GM12875 (cell line): ENCODE data around the gene ADGRF1.

Source experiments
- H3K4me3 ChIP-seq: one replicate; pipeline ENCODE4 v1.5.1; 2011; ENCODE audit warnings: low read depth, low read length, control low read depth
- TF ChIP-seq, protein P1 (sequence below): IDR thresholded peaks from 2 replicates; pipeline ENCODE4 v1.5.1; 2011; ENCODE audit warnings: low read depth, mild to moderate bottlenecking, control low read depth, inconsistent platforms, low read length, moderate library complexity, borderline replicate concordance; ENCODE audit not compliant: insufficient read depth

Gene ADGRF1

DNA sequence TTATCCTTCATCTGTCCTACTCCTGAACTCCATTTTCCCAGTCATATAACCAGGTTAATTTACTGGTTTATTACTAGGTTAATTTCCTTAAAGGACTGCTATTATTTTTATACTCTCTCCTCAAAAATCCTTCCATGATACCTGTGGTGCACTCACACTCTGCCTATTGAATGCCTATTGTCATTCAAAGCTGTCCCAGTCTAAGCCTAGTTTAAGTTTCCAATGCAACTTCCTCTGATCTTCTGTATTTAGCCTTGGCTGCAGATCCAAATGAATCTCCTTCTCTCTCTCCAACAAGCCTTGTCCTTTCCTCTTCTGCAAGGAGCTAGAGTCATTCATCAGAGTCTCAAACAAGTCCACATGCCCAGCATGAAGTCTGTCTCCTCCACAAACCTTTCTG, 79.1 kb downstream of the ADGRF1 start:
- TF ChIP-seq, protein P1, sequence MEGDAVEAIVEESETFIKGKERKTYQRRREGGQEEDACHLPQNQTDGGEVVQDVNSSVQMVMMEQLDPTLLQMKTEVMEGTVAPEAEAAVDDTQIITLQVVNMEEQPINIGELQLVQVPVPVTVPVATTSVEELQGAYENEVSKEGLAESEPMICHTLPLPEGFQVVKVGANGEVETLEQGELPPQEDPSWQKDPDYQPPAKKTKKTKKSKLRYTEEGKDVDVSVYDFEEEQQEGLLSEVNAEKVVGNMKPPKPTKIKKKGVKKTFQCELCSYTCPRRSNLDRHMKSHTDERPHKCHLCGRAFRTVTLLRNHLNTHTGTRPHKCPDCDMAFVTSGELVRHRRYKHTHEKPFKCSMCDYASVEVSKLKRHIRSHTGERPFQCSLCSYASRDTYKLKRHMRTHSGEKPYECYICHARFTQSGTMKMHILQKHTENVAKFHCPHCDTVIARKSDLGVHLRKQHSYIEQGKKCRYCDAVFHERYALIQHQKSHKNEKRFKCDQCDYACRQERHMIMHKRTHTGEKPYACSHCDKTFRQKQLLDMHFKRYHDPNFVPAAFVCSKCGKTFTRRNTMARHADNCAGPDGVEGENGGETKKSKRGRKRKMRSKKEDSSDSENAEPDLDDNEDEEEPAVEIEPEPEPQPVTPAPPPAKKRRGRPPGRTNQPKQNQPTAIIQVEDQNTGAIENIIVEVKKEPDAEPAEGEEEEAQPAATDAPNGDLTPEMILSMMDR, result no peak
- no peak overlapping the region for H3K4me3 ChIP-seq

DNA sequence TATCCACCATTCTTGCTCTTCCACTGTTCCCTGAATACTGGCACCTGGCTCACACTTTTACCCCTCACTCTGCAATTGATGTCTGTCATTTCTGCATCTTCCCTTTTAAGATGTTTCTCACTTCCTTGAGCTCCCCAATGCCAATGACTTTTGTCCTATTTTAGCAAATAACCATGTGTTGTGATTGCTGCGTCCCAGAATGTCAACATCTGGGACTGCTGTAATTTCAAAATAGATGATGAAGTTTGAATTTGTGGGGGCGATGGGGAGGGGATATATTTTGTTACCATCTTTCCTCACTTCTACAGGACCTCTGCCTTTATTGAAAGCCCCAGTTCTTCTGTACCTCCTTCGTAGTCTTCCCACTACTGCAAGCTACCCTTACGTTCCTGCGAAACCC, 80.4 kb downstream of the ADGRF1 start:
- no peak overlapping the region for H3K4me3 ChIP-seq
- TF ChIP-seq, protein P1, result no peak

DNA sequence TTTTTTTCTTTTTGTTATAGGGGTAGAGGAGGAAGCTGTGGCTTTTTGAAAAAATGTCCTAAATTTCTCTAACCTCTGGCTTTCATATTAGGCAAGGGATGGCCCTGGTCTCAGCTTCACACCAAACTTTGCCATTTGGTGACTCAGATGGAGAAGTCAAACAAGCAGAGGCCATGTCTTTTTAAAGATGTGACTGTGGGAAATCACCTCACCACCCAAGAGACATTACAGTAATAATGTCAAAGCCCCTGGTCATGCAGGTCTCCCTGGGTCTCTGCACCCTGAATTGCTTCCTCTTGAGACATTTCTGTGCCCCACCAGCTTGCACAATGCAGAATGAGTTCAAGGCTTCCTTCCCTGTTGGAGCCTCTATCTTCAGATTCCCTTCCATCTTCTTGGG, 80.9 kb downstream of the ADGRF1 start:
- H3K4me3 ChIP-seq, result no peak overlapping the region
- TF ChIP-seq, protein P1, result no peak

DNA sequence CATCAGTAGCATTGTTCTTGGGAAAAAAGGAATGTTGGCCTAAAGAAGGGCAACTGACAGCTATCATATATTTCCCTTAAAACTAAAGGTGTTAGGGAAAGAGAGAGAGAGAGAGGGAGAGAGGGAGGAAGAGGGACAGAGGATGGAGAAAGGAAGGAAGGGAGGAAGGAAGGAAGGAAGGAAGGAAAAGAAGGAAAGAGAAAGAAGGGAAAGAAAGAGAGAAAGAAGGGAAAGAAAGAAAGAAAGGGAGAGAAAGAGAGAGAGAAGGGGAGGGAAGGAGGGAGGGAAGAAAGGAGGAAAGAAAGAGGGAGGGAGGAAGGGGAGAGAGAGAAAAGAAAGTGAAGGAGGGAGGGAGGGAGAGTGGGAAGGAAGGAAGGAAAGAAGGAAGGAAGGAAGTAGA, 82.7 kb downstream of the ADGRF1 start:
- H3K4me3 ChIP-seq, result no peak overlapping the region
- TF ChIP-seq, protein P1, result no peak

DNA sequence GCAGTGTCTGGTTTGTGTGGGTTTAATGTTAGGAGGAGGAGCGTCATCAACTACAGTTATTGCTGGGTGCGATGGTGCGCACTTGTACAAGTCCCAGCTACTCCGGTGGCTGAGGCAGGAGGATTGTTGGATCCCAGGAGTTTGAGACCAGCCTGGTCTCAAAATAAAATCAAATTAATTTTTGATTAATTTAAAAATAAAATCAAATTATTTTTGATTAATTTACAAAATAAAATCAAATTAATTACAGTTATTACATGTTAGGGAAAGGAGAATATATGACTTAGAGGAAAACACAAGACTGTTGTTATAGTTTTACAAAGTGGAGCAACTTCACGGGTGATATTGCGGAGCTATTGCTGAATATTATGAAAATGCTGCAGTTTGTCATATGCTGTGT, 85.7 kb downstream of the ADGRF1 start:
- TF ChIP-seq, protein P1, result no peak
- H3K4me3 ChIP-seq, result no peak overlapping the region

DNA sequence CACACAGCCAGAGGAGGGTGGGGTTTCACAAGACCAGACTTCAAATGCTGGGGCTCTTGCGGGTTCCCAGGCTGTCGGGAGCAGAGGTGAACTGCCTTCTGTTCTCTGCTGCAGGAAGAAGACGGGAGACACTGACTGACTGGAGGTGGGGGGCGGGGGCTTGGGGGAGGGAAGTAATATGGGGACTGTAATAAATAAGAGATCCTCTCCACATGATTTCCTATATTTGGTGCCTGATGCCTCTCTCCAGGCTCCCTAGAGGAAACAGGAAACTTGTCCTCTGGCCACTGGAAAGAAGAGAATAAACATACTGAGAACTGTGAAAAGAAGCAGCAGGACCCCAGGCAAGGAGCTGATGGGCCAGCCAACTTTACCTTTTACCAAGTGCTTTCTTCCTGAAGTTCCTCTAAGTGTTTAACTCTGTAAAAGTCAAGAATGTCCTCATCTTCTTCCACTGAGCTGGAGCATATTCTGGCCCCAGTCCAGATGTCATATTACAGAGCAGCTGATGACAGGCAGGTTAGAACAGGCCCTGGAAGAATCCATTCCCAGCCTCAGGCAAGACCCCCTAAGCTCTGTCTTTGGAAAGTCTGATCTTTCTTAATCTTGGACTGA, 87.2 kb downstream of the ADGRF1 start:
- TF ChIP-seq, protein P1, result no peak
- no peak overlapping the region for H3K4me3 ChIP-seq

DNA sequence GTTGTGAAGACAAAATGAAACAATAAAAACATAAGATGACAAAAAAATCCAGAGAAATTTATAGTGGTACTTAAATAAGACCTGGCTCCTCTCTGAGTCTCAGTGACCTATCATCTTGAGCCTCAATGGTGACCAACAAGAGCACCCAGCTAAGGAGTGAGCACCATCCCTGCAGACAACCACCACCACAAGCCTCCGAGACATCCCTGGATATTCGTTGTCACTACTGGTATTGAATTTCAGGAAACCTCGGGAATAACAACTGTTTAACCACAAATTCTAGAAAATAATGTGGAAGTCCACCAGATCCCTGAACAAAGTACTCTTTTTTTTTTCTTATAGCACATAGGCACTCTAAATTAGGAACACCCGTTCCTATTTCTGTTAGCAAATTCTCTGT, 88.2 kb downstream of the ADGRF1 start:
- TF ChIP-seq, protein P1, result no peak
- H3K4me3 ChIP-seq, result no peak overlapping the region
